ENCODE measurements around the gene MITF. TPM values are rescaled to one million over a fixed set of nuclear protein-coding genes. Genes with fewer than 3 reads are reported as not detected.

The MITF gene
- total RNA-seq, 2 experiments from 2014 or later: not detected

DNA sequence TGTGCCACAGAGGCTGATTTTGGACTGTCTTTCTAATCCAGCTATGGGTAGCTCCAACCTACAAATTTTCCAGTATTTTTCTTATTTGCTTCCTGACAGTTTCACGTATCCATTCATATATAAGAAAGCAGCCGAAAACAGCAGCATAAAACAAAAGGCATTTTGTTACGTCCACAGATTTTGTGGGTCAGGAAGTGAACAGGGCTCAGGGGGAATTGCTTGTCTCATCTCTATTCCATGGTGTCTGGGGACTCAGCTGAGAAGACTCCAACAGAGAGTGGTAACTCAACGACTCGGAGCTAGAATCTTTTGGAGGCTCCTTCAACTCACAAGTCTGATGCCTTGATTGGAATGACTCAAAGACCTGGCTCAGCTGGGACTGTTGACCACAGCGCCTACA lies 248.6 kb downstream of the MITF start:
- Histone ChIP-seq H3K27ac (ENCODE audit: low read depth, low read length, poor library complexity, severe bottlenecking) (no peak overlapping the region), H3K79me2 (ENCODE audit: insufficient read depth, low read depth, low read length) (no peaks in the 10 kb centered on the region), H3K4me2 (ENCODE audit: low read length) (no peak overlapping the region), H3K9me2 (ENCODE audit: insufficient read depth, low read length) (no peaks in the 10 kb centered on the region), H3K4me1 (ENCODE audit: insufficient read depth, low read length, poor library complexity, severe bottlenecking) (no peaks in the 10 kb centered on the region), H4K20me1 (ENCODE audit: insufficient read depth, low read length) (no peaks in the 10 kb centered on the region), H3K36me3 (ENCODE audit: insufficient read depth, low read length) (no peaks in the 10 kb centered on the region), H3K9me3 (ENCODE audit: low read length) (no peaks in the 10 kb centered on the region), H3K4me3 (ENCODE audit: low read depth, low read length, poor library complexity, severe bottlenecking) (no peak overlapping the region), H2AFZ (ENCODE audit: low read length) (no peak overlapping the region)
- intact Hi-C loops (cut with micrococcal nuclease; ENCODE audit: unreplicated experiment): no loop called here
- BruUV-seq (replicated peaks): no TSS peak
- ChIA-PET CTCF (ENCODE audit: unreplicated experiment) (no interaction called here), POLR2A (no interaction called here)
- TF ChIP-seq CTCF (conservative IDR thresholded peaks at IDR 0.05; ENCODE audit: low read length) (no peak), EZH2phosphoT487 (IDR thresholded peaks at IDR 0.05; ENCODE audit: borderline replicate concordance, low read depth, low read length) (no peak)
- DNase-seq (ENCODE audit: low spot score): no peak

GRCh38 chr3:69993757-69994156 lies 254.5 kb downstream of the MITF start:
- Histone ChIP-seq H3K4me3 (ENCODE audit: low read depth, low read length, poor library complexity, severe bottlenecking) (no peak overlapping the region), H3K4me2 (ENCODE audit: low read length) (no peak overlapping the region), H3K4me1 (ENCODE audit: insufficient read depth, low read length, poor library complexity, severe bottlenecking) (no peaks in the 10 kb centered on the region), H3K9me2 (ENCODE audit: insufficient read depth, low read length) (no peaks in the 10 kb centered on the region), H3K27ac (ENCODE audit: low read depth, low read length, poor library complexity, severe bottlenecking) (no peak overlapping the region), H3K36me3 (ENCODE audit: insufficient read depth, low read length) (no peaks in the 10 kb centered on the region), H4K20me1 (ENCODE audit: insufficient read depth, low read length) (no peaks in the 10 kb centered on the region), H2AFZ (ENCODE audit: low read length) (no peak overlapping the region), H3K79me2 (ENCODE audit: insufficient read depth, low read depth, low read length) (no peaks in the 10 kb centered on the region), H3K9me3 (ENCODE audit: low read length) (no peaks in the 10 kb centered on the region)
- POLR2A ChIA-PET: no interaction called here
- intact Hi-C loops (cut with micrococcal nuclease; ENCODE audit: unreplicated experiment): no loop called here
- no peak for DNase-seq (ENCODE audit: low spot score)
- BruUV-seq (replicated peaks): no TSS peak
- CTCF ChIA-PET (ENCODE audit: unreplicated experiment): no interaction called here
- TF ChIP-seq EZH2phosphoT487 (IDR thresholded peaks at IDR 0.05; ENCODE audit: borderline replicate concordance, low read depth, low read length) (no peak), CTCF (conservative IDR thresholded peaks at IDR 0.05; ENCODE audit: low read length) (no peak)

- Histone ChIP-seq H3K4me3 (ENCODE audit: low read depth, low read length, poor library complexity, severe bottlenecking) (no peak overlapping the region), H3K79me2 (ENCODE audit: insufficient read depth, low read depth, low read length) (no peaks in the 10 kb centered on the region), H3K27ac (ENCODE audit: low read depth, low read length, poor library complexity, severe bottlenecking) (no peak overlapping the region), H2AFZ (ENCODE audit: low read length) (no peak overlapping the region), H4K20me1 (ENCODE audit: insufficient read depth, low read length) (no peaks in the 10 kb centered on the region), H3K4me2 (ENCODE audit: low read length) (no peak overlapping the region), H3K4me1 (ENCODE audit: insufficient read depth, low read length, poor library complexity, severe bottlenecking) (no peaks in the 10 kb centered on the region), H3K36me3 (ENCODE audit: insufficient read depth, low read length) (no peaks in the 10 kb centered on the region), H3K9me2 (ENCODE audit: insufficient read depth, low read length) (no peaks in the 10 kb centered on the region), H3K9me3 (ENCODE audit: low read length) (no peaks in the 10 kb centered on the region)
- DNase-seq (ENCODE audit: low spot score): no peak
- ChIA-PET CTCF (ENCODE audit: unreplicated experiment) (no interaction called here), POLR2A (no interaction called here)
- BruUV-seq (replicated peaks): no TSS peak
- intact Hi-C loops (cut with micrococcal nuclease; ENCODE audit: unreplicated experiment): no loop called here
- TF ChIP-seq CTCF (conservative IDR thresholded peaks at IDR 0.05; ENCODE audit: low read length): no peak
- no peak for TF ChIP-seq EZH2phosphoT487 (IDR thresholded peaks at IDR 0.05; ENCODE audit: borderline replicate concordance, low read depth, low read length)
Measured at GRCh38 chr3:69994919-69995318, 255.7 kb downstream of the MITF start.
